Raji (cell line): ENCODE results near the gene PRDM16.

Experiments
- POLR2A ChIP-seq: IDR thresholded peaks from 2 replicates; pipeline ENCODE4 v1.6.1; 2011; ENCODE audit warnings: low read depth, low read length, control low read depth; ENCODE audit not compliant: insufficient read depth

The PRDM16 gene

GRCh38 chr1:3067301-3067670 is 1.7 kb upstream of the PRDM16 start:
- no peak for TF ChIP-seq POLR2A

- TF ChIP-seq POLR2A: no peak
Measured at GRCh38 chr1:3067671-3068563, 1.1 kb upstream of the PRDM16 start.

- no peak for TF ChIP-seq POLR2A
Measured at GRCh38 chr1:3069491-3070308, 697 bp downstream of the PRDM16 start.

GRCh38 chr1:3070309-3070643 is 1.3 kb downstream of the PRDM16 start:
- no peak for TF ChIP-seq POLR2A

GRCh38 chr1:3070644-3071564 is 1.9 kb downstream of the PRDM16 start:
- no peak for TF ChIP-seq POLR2A

GRCh38 chr1:3071565-3072390 is 2.8 kb downstream of the PRDM16 start:
- TF ChIP-seq POLR2A: no peak

GRCh38 chr1:3072391-3073185 is 3.6 kb downstream of the PRDM16 start:
- no peak for TF ChIP-seq POLR2A

GRCh38 chr1:3073186-3073488 is 4.1 kb downstream of the PRDM16 start:
- no peak for TF ChIP-seq POLR2A

GRCh38 chr1:3073489-3074296 is 4.7 kb downstream of the PRDM16 start:
- TF ChIP-seq POLR2A: no peak

GRCh38 chr1:3074297-3074741 is 5.3 kb downstream of the PRDM16 start:
- TF ChIP-seq POLR2A: no peak

- TF ChIP-seq POLR2A: no peak
Measured at GRCh38 chr1:3074800-3075199, 5.8 kb downstream of the PRDM16 start.

GRCh38 chr1:3075666-3076362 is 6.8 kb downstream of the PRDM16 start:
- no peak for TF ChIP-seq POLR2A

GRCh38 chr1:3076363-3076740 is 7.3 kb downstream of the PRDM16 start:
- no peak for TF ChIP-seq POLR2A

- TF ChIP-seq POLR2A: no peak
Measured at GRCh38 chr1:3077081-3077480, 8.1 kb downstream of the PRDM16 start.
